HepG2 (cell line): ENCODE measurements around the gene ADORA3. TPM values are rescaled to one million over a fixed set of nuclear protein-coding genes. Genes with fewer than 3 reads are reported as not detected.

ENCODE experiments used
- AHR ChIP-seq: IDR thresholded peaks from 2 replicates; pipeline ENCODE4 v1.6.1; 2018; ENCODE audit warnings: missing genetic modification reagents, missing compliant biosample characterization
- ATF4 ChIP-seq, 2 experiments: fragments of 450-650 bp in 1 of 2; sonication (generic) in 1 of 2; formaldehyde crosslinking; IDR thresholded peaks; 2 replicates each; pipeline versions ENCODE4 v1.5.0 to v1.8.0; 2020 to 2022; ENCODE audit warnings: mild to moderate bottlenecking in 1 of 2, missing genetic modification reagents in 1 of 2
- CCDC6 ChIP-seq: sonication (generic); formaldehyde crosslinking; IDR thresholded peaks from 2 replicates; pipeline ENCODE4 v1.8.1; 2022; ENCODE audit warnings: mild to moderate bottlenecking, missing genetic modification reagents, moderate library complexity
- CHD2 ChIP-seq: IDR thresholded peaks from 2 replicates; pipeline ENCODE4 v1.6.1; 2011; ENCODE audit warnings: low read depth, low read length, improper control_type of control experiment
- DMTF1 ChIP-seq: sonication (generic); formaldehyde crosslinking; IDR thresholded peaks from 2 replicates; pipeline ENCODE4 v1.4.0; 2020; ENCODE audit warnings: mild to moderate bottlenecking, missing genetic modification reagents
- E2F1 ChIP-seq: sonication (generic); formaldehyde crosslinking; IDR thresholded peaks from 2 replicates; pipeline ENCODE4 v1.5.0; 2020; ENCODE audit warnings: missing genetic modification reagents
- ELF4 ChIP-seq: sonication (generic); formaldehyde crosslinking; IDR thresholded peaks from 2 replicates; pipeline ENCODE4 v1.5.0; 2020; ENCODE audit warnings: missing genetic modification reagents, mild to moderate bottlenecking, moderate library complexity, borderline replicate concordance
- ESRRA ChIP-seq: sonication (generic); formaldehyde crosslinking; IDR thresholded peaks from 2 replicates; pipeline ENCODE4 v1.5.1; 2020; ENCODE audit warnings: mild to moderate bottlenecking, low read depth, missing genetic modification reagents
- FLYWCH1 ChIP-seq: sonication (generic); formaldehyde crosslinking; IDR thresholded peaks from 2 replicates; pipeline ENCODE4 v1.8.1; 2023; ENCODE audit warnings: mild to moderate bottlenecking, missing genetic modification reagents
- HNF1A ChIP-seq, 2 experiments: sonication (generic) in 1 of 2; formaldehyde crosslinking in 1 of 2; IDR thresholded peaks; 2 replicates each; pipeline versions ENCODE4 v1.4.0 to v1.6.1; 2016 to 2020; ENCODE audit warnings: borderline replicate concordance in 1 of 2, low read depth in 1 of 2, mild to moderate bottlenecking in 1 of 2, missing genetic modification reagents in 1 of 2
- PAF1 ChIP-seq: IDR thresholded peaks from 2 replicates; pipeline ENCODE4 v1.6.1; 2016; ENCODE audit warnings: missing genetic modification reagents, missing compliant biosample characterization
- PHF20 ChIP-seq: sonication (generic); formaldehyde crosslinking; IDR thresholded peaks from 2 replicates; pipeline ENCODE4 v1.5.0; 2020; ENCODE audit warnings: mild to moderate bottlenecking, missing genetic modification reagents
- RBAK ChIP-seq: sonication (generic); formaldehyde crosslinking; IDR thresholded peaks from 2 replicates; pipeline ENCODE4 v1.5.1; 2020; ENCODE audit warnings: mild to moderate bottlenecking, missing genetic modification reagents
- SMARCC2 ChIP-seq: fragments of 450-650 bp; IDR thresholded peaks from 2 replicates; pipeline ENCODE4 v1.6.1; 2017; ENCODE audit warnings: antibody characterized with exemption, mild to moderate bottlenecking
- TBP ChIP-seq: sonication (generic); formaldehyde crosslinking; IDR thresholded peaks from 2 replicates; pipeline ENCODE4 v1.5.0; 2020; ENCODE audit warnings: missing genetic modification reagents
- TOPORS ChIP-seq: sonication (generic); formaldehyde crosslinking; IDR thresholded peaks from 2 replicates; pipeline ENCODE4 v1.8.0; 2023; ENCODE audit warnings: mild to moderate bottlenecking, missing genetic modification reagents
- ZNF253 ChIP-seq: sonication (generic); formaldehyde crosslinking; IDR thresholded peaks from 2 replicates; pipeline ENCODE4 v1.8.0; 2022; ENCODE audit warnings: mild to moderate bottlenecking, missing genetic modification reagents, borderline replicate concordance
- ZNF296 ChIP-seq: sonication (generic); formaldehyde crosslinking; conservative IDR thresholded peaks from 2 replicates; pipeline ENCODE4 v1.5.0; 2020; ENCODE audit warnings: mild to moderate bottlenecking, missing genetic modification reagents
- ZNF543 ChIP-seq: sonication (generic); formaldehyde crosslinking; IDR thresholded peaks from 2 replicates; pipeline ENCODE4 v1.4.0; 2020; ENCODE audit warnings: mild to moderate bottlenecking, missing genetic modification reagents
- ZNF550 ChIP-seq: sonication (generic); formaldehyde crosslinking; IDR thresholded peaks from 2 replicates; pipeline ENCODE4 v1.4.0; 2020; ENCODE audit warnings: mild to moderate bottlenecking, missing genetic modification reagents, borderline replicate concordance
- ZNF563 ChIP-seq: sonication (generic); formaldehyde crosslinking; IDR thresholded peaks from 2 replicates; pipeline ENCODE4 v1.8.0; 2022; ENCODE audit warnings: mild to moderate bottlenecking, moderate library complexity, missing genetic modification reagents
- ZNF607 ChIP-seq: sonication (generic); formaldehyde crosslinking; IDR thresholded peaks from 2 replicates; pipeline ENCODE4 v1.5.1; 2020; ENCODE audit warnings: missing genetic modification reagents, mild to moderate bottlenecking, borderline replicate concordance
- ZNF749 ChIP-seq: sonication (generic); formaldehyde crosslinking; IDR thresholded peaks from 2 replicates; pipeline ENCODE4 v1.8.0; 2022; ENCODE audit warnings: mild to moderate bottlenecking, missing genetic modification reagents, moderate library complexity, borderline replicate concordance
- polyA plus RNA-seq, 8 experiments: library from polyadenylated mRNA; depleted of rRNA in 3 of 8; stranded (reverse) in 7 of 8; unstranded in 1 of 8; fragments of >200 nt; fragmentation: Illumina TruSeq in 4 of 8; extraction: Trizol in 4 of 8; gene quantifications; 2 replicates each; pipeline versions ENCODE4 v1.2.1 to v1.2.3, GENCODE V29; 2011 to 2016; ENCODE audit warnings: low read depth in 4 of 8, missing spikeins in 1 of 8, mixed read lengths in 1 of 8; ENCODE audit not compliant: insufficient read depth in 1 of 8
- total RNA-seq, 5 experiments: library from RNA; depleted of rRNA; stranded (reverse); fragments of >200 nt; fragmentation: Illumina TruSeq; extraction: Trizol; gene quantifications; 2 replicates each; pipeline ENCODE4 v1.2.3, GENCODE V29; 2016; ENCODE audit warnings: low read depth in 1 of 5

The ADORA3 gene
- total and polyA plus RNA-seq, 2 of the 13 experiments (the other 11 are each of a cell fraction or from before 2014, with no cell fraction given), result not detected

- TF ChIP-seq HNF1A (IDR thresholded peaks at IDR 0.05; ENCODE audit: low read depth) (no peak), HNF1A (CRISPR knock-in tag; IDR thresholded peaks at IDR 0.05; ENCODE audit: borderline replicate concordance) (0 out of 2 replicates have a peak, but pooled peaks have one; percentile 23), AHR (no peak), ZNF543 (CRISPR knock-in tag) (no peak), TBP (CRISPR knock-in tag) (no peak), CCDC6 (no peak), ZNF296 (CRISPR knock-in tag) (no peak), ELF4 (CRISPR knock-in tag) (0 out of 2 replicates have a peak, but pooled peaks have one; percentile 17), ZNF607 (CRISPR knock-in tag) (0 out of 2 replicates have a peak, but pooled peaks have one; percentile 22), ATF4 (CRISPR knock-in tag; IDR thresholded peaks at IDR 0.05) (0 out of 4 replicates have a peak, but pooled peaks of 1 of the 2 experiments have one; percentile 1), SMARCC2 (no peak), ZNF253 (CRISPR knock-in tag) (no peak), RBAK (CRISPR knock-in tag) (no peak), DMTF1 (CRISPR knock-in tag) (no peak), TOPORS (CRISPR knock-in tag) (no peak), ZNF563 (CRISPR knock-in tag) (no peak), FLYWCH1 (CRISPR knock-in tag) (no peak), CHD2 (no peak), ESRRA (CRISPR knock-in tag) (0 out of 2 replicates have a peak, but pooled peaks have one; percentile 2), E2F1 (no peak), ZNF749 (CRISPR knock-in tag) (no peak), PAF1 (CRISPR knock-in tag) (no peak), ZNF550 (CRISPR knock-in tag) (no peak), PHF20 (CRISPR knock-in tag) (peak; percentile 11; the same call in 1 of the 2 replicates)
Observed at GRCh38 chr1:111449703-111450017, 53.8 kb downstream of the ADORA3 start (continued).
